Epithelial cell of proximal tubule (primary cell): ENCODE measurements around the gene AATK. TPM values are rescaled to one million over a fixed set of nuclear protein-coding genes. Genes with fewer than 3 reads are reported as not detected.

Experiments
- DNase-seq: peaks from one replicate; pipeline ENCODE4 v3.0.0-alpha.2; 2011; ENCODE audit warnings: low read depth
- H3K4me3 ChIP-seq: 2 replicates; pipeline ENCODE4 v1.5.1; 2011; ENCODE audit warnings: low read depth, mild to moderate bottlenecking, low read length
- CTCF ChIP-seq: conservative IDR thresholded peaks from 2 replicates; pipeline ENCODE4 v1.5.1; 2012; ENCODE audit warnings: low read depth, mild to moderate bottlenecking, low read length
- total RNA-seq: library from RNA; depleted of rRNA; stranded (reverse); fragments of >200 nt; gene quantifications from 2 replicates; pipeline ENCODE4 v1.2.3, GENCODE V29; 2015

Gene AATK
- total RNA-seq, 1 donor from 2014 or later, result 0.52 TPM

DNA sequence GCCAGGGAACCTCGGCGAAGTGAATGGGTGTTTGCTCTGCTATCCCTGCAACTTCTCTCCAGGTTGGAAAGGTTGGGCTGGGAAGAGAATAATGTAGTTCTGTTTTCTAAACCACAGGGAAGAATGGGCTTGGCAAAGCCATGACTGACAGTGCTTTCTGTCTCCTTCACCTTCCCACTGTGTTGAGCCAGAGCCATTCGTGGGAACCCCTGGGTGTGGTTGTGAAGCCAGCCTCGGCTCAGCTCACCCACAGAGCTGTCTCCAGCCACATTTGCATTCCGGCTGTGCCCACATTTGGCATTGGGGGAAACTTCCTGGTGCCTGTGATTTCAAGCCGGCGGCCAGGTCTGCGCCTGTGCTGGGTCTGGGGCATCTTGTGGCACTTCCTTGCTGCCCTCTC is 91.1 kb downstream of the AATK start:
- DNase-seq, result no peak
- no peak for TF ChIP-seq CTCF
- H3K4me3 ChIP-seq, result no peak overlapping the region

DNA sequence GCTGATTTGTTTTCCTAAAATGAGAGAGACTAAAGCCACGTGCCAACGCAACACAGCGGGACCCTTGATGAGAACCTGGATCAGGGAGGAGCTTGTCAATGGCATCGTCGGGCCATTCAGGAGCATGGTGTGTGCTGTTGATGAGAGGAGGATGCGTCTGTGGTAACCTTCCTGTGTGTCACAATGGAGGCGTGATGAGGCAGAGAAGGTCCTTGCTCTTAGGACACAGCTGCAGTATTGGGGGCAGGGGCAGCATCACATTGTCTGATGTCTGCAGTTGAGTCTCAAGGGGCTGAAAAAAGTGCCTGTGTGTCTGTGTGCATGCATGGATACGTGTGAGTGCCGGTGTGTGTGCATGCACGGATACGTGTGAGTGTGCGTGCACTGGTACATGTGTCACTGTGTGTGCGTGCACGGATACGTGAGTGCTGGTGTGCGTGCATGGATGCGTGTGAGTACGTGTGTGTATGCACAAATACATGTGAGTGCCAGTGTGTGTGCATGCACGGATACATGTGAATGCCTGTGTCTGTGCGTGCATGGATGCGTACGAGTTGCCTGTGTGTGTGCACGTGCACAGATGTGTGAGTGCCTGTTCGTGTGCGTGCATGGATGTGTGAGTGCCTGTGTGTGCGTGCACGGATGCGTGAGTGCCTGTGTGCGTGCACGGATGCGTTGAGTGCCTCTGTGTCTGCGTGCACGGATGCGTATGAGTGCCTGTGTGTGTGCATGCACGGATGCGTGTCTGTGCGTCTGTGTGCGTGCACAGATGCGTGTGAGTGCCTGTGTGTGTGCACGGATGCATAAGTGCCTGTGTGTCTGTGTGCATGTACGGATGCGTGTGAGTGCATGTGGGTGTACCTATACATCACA is 91.8 kb downstream of the AATK start:
- DNase-seq, result no peak
- no peak overlapping the region for H3K4me3 ChIP-seq
- TF ChIP-seq CTCF, result no peak

DNA sequence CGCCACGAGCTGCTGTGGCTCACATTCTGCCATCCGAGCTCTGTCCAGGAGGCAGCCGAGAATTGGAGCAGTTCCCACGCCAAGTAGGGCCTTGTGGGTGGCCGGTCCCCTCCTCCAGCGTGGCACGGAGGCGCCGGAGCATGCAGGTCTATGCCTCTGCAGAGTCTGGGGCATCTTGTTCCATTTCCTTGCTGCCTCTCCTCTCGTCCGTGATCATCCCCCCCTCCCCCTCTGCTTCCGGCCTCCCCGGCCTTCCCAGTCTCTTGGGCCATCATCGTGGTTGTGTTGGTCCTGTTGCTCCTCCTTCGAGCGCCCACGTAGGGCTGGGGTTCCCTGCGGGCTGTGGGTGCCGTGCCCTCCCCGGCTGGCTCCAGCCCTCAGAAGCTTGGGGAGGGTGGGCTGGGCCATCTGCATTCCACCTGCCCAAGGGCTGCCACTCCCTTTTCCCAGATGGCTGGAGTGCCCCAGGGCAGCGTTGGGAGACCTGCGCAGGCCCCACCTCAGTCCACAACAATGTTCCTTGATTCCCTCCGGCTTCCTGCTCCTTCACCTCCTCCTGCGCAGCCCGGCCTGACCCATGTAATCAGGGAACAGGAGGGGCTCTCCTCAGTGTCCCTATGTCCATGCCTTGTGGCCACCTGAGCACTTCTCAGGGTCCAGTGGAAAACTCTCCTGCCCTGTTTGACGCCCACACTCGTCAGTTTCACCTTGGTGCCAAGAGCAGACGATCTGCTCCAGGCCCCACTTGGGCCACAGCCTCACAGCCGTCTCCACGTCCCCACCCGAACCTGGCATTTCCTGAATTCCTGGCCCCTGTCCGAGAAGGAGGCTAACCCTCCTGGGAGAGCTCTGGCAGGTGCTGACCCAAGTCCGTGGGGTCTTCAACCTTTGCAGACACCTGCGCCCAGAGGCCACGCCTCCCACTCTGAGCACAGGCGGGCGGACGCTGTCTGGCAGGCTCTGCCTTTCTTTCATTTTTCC is 94.0 kb downstream of the AATK start:
- no peak overlapping the region for H3K4me3 ChIP-seq
- no peak for TF ChIP-seq CTCF
- no peak for DNase-seq

DNA sequence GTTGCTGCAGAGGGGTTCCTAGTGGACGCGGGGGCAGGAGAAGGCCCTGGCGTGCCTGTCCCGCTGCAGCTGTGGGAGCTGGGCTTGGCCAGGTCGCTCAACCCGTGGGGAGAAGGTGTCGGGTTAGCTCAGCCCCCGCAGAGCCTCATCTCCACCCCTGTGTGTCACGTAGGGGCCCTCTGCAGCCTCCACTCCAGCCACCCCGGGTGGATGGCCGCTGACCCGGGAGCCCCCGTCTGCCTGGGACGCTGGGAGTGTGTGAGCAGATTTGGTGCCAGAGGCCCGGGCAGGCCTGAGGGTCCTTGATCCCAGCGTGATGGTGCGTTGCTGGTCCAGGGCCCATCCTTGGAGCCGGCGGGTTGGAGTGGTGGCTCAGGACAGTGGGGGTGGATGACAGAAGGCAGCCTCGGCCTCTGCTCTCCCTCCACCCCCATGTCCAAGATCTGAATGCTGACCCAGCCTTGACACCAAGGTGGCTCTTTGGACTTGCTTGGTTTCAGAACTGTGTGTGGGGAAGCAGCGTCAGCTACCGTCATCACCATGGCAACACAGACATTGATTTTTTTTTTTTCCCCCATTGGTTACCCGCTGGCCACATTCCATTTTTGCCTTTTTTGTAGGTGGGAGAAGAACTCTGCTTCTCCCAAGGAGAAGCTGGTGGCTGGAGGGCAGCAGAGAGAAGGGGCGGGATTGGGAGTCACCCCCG is 95.3 kb downstream of the AATK start:
- no peak overlapping the region for H3K4me3 ChIP-seq
- DNase-seq, result no peak
- no peak for TF ChIP-seq CTCF

DNA sequence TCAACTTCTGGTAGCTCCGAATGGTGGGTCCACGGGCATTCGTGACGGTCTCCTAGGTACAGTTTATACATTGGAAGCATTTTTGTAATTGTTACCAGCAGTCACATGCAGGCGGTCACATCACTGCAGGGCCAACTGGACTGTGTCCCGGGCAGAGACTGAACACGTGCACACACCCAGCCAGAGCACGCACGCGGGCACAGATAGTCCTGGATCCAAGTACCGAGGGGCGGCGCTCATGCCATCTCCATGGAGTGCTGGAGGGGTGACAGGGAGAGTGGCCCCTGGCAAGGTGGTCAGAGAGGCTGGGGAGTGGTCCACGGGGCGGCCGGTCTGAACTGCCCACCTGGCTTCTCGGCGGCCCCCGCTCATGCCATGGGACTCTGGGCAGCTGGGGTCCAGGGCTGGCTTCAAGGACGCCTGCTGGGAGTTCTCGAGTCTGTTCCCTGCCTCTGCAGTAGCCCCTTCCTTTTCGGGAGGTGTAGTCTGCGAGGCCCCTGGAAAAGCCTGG is 96.8 kb downstream of the AATK start:
- no peak for DNase-seq
- no peak for TF ChIP-seq CTCF
- H3K4me3 ChIP-seq, result no peak overlapping the region

DNA sequence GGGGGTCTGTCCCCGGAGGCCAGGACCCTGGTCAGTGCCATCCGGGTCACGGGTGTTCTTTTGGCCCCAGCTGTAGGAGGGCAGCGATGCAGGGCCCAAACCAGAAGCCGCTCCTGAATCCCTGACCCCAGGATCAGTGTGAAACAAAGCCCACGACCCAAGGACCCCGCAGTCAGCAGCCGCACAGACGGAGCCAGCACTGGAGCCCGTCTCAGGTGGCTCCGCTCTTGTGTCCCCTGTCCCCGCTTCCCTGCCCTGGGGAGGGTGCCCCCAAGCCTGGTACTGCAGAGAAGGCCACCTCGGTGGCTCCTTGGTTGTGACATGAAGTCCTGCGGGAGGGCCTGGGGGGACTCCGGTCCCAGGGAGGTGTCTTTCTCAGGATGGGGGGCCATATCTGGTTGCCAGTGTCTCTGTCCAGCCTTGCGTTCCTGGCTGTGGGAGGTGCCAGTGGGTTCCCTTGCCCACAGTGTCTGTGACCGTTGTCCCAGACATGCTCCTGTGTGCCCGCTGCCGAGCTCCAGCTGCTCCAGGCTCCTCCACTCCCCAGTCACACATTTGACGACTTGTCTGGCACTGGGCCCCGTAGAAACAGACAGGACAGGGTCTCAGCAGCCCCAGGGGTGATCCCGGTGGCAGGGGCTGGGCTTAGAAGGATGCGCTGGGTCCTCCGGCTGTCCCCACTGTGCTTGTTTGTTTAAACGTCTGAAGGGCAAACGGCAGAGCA is 97.4 kb downstream of the AATK start:
- no peak for DNase-seq
- TF ChIP-seq CTCF, result no peak
- H3K4me3 ChIP-seq, result no peak overlapping the region
